Measurements from ENCODE around the gene TBX19. TPM values are rescaled to one million over a fixed set of nuclear protein-coding genes. Genes with fewer than 3 reads are reported as not detected.

The TBX19 gene
- total RNA-seq, 2 donors from 2014 or later = 2.2 to 2.5 TPM

DNA sequence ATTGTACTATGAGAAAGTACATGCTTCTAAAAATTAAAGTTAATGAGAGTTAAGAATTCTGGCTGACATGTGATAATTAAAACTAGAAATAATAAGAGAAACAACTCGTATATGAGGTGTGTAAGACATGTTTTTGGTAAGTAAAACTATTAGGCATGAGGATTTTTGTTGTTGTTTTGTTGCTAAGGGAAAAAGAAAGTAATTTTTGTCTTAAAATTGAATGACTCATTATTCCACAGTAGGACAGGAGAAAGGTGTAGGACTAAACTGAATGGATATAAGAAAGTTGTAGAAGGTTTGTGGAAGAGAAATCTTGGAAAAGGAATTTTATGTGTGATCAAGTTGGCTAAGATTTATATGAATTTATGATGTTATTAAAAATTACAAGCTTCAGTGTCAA is 54.8 kb downstream of the TBX19 start:
- Mint-ChIP-seq H3K27me3 (ENCODE audit: insufficient read depth) (peaks cover 3% of the 10 kb centered on the region), H3K27ac (no peak overlapping the region), H3K4me1 (peaks cover 7% of the 10 kb centered on the region), H3K4me3 (no peak overlapping the region), H3K36me3 (ENCODE audit: low read depth) (no peaks in the 10 kb centered on the region), H3K9me3 (no peaks in the 10 kb centered on the region)
- no peak overlapping the region for H3K27ac ChIP-seq (ENCODE audit: low read depth, low read length)
- no peak overlapping the region for H3K9ac ChIP-seq (ENCODE audit: extremely low read depth, low read length, poor library complexity, severe bottlenecking)
- H3K27me3 ChIP-seq (ENCODE audit: control insufficient read depth, insufficient read depth, low read length, poor library complexity, severe bottlenecking) = no peaks in the 10 kb centered on the region
- no peaks in the 10 kb centered on the region for H3K4me1 ChIP-seq (ENCODE audit: control insufficient read depth, insufficient read depth, low read length)
- 89 to 97% methylated on average over 1 of the region's 1 CpG for WGBS, 2 experiments (ENCODE audit: insufficient coverage in 1 of 2, insufficient read length in 1 of 2)
- H3K36me3 ChIP-seq (ENCODE audit: control insufficient read depth, insufficient read depth, low read length) = no peaks in the 10 kb centered on the region
- no peak for DNase-seq
- TF ChIP-seq, protein P1, sequence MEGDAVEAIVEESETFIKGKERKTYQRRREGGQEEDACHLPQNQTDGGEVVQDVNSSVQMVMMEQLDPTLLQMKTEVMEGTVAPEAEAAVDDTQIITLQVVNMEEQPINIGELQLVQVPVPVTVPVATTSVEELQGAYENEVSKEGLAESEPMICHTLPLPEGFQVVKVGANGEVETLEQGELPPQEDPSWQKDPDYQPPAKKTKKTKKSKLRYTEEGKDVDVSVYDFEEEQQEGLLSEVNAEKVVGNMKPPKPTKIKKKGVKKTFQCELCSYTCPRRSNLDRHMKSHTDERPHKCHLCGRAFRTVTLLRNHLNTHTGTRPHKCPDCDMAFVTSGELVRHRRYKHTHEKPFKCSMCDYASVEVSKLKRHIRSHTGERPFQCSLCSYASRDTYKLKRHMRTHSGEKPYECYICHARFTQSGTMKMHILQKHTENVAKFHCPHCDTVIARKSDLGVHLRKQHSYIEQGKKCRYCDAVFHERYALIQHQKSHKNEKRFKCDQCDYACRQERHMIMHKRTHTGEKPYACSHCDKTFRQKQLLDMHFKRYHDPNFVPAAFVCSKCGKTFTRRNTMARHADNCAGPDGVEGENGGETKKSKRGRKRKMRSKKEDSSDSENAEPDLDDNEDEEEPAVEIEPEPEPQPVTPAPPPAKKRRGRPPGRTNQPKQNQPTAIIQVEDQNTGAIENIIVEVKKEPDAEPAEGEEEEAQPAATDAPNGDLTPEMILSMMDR (conservative IDR thresholded peaks at IDR 0.05) = no peak
- H3K4me3 ChIP-seq (ENCODE audit: low read length) = no peak overlapping the region
- H3K9me3 ChIP-seq (ENCODE audit: control insufficient read depth, low read length) = no peaks in the 10 kb centered on the region

DNA sequence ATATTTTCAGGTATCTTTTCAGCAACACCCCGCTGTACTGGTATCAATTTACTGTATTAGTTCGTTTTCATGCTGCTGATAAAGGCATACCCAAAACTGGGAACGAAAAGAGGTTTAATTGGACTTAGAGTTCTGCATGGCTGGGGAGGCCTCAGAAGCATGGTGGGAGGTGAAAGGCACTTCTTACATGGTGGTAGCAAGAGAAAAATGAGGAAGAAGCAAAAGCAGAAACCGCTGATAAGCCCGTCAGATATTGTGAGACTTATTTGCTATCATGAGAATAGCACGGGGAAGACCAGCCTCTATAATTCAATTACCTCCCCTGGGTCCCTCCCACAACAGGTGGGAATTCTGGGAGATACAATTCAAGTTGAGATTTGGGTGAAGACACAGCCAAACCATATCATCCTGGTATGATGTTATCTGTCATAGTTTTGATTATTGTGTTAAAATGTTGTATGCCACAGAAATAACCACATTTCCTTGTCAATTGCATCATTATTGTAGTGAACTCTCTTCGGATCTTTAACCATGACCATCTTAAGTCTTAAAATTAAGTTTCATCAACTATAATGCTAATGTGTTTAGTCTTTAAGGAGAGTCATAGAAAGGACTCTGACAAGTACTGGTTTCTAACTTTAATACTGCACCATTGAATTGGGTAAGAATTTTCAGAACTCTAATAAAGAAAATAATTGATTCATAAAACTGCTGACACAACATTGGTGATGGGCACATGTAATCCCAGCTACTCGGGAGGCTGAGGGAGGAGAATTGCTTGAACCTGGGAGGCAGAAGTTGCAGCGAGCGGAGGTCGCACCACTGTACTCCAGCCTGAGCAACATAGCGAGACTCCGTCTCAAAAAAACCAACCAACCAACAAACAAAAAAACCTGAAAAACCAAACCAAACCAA is 58.2 kb downstream of the TBX19 start:
- Histone ChIP-seq H3K9ac (ENCODE audit: extremely low read depth, low read length, poor library complexity, severe bottlenecking) (no peak overlapping the region), H3K9me3 (ENCODE audit: control insufficient read depth, low read length) (no peaks in the 10 kb centered on the region), H3K4me1 (ENCODE audit: control insufficient read depth, insufficient read depth, low read length) (no peaks in the 10 kb centered on the region), H3K27ac (ENCODE audit: low read depth, low read length) (no peak overlapping the region), H3K36me3 (ENCODE audit: control insufficient read depth, insufficient read depth, low read length) (no peaks in the 10 kb centered on the region), H3K27me3 (ENCODE audit: control insufficient read depth, insufficient read depth, low read length, poor library complexity, severe bottlenecking) (no peaks in the 10 kb centered on the region), H3K4me3 (ENCODE audit: low read length) (no peak overlapping the region)
- WGBS, 2 experiments (ENCODE audit: insufficient coverage in 1 of 2, insufficient read length in 1 of 2) = 91 to 93% methylated on average over 7 to 12 of the region's 13 CpGs
- TF ChIP-seq, protein P1 (conservative IDR thresholded peaks at IDR 0.05) = no peak
- Mint-ChIP-seq H3K4me3 (no peak overlapping the region), H3K36me3 (ENCODE audit: low read depth) (no peaks in the 10 kb centered on the region), H3K4me1 (peaks cover 2% of the 10 kb centered on the region), H3K27me3 (ENCODE audit: insufficient read depth) (peaks cover 6% of the 10 kb centered on the region), H3K9me3 (no peaks in the 10 kb centered on the region), H3K27ac (no peak overlapping the region)
- DNase-seq = no peak

DNA sequence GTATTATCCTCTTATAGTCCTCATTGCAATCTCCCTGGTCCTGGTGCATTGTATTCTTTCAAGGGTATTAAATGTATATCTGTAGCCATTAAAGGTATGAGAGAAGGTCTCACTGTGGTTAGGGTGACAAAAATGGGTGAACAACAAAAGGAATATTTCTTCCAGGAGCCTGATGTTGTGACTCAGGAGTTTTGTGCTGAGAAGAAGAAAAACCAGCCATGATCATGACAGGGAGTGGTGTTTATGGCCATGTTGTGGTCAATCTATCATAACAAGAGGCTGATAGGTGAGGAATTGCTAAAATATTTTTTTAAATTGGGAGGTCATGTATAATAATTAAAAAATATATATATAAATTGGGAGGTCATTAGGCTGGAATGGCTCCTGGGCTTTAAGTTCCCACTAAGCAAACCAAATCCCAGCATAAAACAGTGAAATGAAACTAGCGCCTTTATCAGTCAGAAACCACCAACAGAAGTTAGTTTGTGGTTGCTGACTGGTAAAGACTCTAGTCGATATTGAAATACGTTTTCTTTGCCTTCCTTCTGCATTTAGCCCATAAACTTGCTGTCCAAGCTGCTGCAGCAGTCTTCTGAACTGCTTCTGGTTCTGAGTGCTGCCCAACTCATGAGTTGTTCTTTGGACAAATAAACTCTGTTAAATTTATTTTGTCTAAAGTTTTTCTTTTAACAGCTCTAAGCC is 60.3 kb downstream of the TBX19 start:
- no peaks in the 10 kb centered on the region for H3K27me3 ChIP-seq (ENCODE audit: control insufficient read depth, insufficient read depth, low read length, poor library complexity, severe bottlenecking)
- H3K27ac ChIP-seq (ENCODE audit: low read depth, low read length) = no peak overlapping the region
- no peaks in the 10 kb centered on the region for H3K9me3 ChIP-seq (ENCODE audit: control insufficient read depth, low read length)
- H3K9me3 Mint-ChIP-seq = no peaks in the 10 kb centered on the region
- no peak overlapping the region for H3K27ac Mint-ChIP-seq
- no peaks in the 10 kb centered on the region for H3K4me1 ChIP-seq (ENCODE audit: control insufficient read depth, insufficient read depth, low read length)
- TF ChIP-seq, protein P1 (conservative IDR thresholded peaks at IDR 0.05) = no peak
- no peak overlapping the region for H3K4me3 ChIP-seq (ENCODE audit: low read length)
- WGBS, 2 experiments (ENCODE audit: insufficient coverage in 1 of 2, insufficient read length in 1 of 2) = 89 to 94% methylated on average over 2 to 3 of the region's 3 CpGs
- H3K27me3 Mint-ChIP-seq (ENCODE audit: insufficient read depth) = peaks cover 19% of the 10 kb centered on the region
- H3K9ac ChIP-seq (ENCODE audit: extremely low read depth, low read length, poor library complexity, severe bottlenecking) = no peak overlapping the region
- DNase-seq = no peak
- no peaks in the 10 kb centered on the region for H3K36me3 Mint-ChIP-seq (ENCODE audit: low read depth)
- no peaks in the 10 kb centered on the region for H3K4me1 Mint-ChIP-seq
- no peak overlapping the region for H3K4me3 Mint-ChIP-seq
- H3K36me3 ChIP-seq (ENCODE audit: control insufficient read depth, insufficient read depth, low read length) = no peaks in the 10 kb centered on the region

Data from endodermal cell (in vitro differentiated cells).